Measurements from ENCODE around the gene BMP15.

DNA sequence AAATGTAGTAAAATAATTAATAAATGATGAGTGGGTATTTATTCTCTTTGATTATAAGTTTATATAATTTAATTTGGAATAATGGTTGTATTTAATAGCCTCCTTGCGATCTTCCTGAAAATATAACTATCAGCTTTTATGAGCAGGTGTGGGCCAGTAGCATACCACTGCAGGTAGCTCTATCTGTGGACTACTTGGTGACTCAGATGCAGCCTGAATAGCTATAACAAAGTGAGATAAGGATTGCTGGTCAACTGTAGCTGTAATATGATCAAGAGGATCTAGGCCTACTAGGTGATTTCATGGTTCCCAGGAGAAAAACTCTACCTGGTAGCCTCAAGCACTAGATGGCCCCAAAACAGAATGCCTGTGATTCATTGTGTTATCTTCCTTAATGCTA, 47.1 kb upstream of the BMP15 start:
- TF ChIP-seq, protein P1, sequence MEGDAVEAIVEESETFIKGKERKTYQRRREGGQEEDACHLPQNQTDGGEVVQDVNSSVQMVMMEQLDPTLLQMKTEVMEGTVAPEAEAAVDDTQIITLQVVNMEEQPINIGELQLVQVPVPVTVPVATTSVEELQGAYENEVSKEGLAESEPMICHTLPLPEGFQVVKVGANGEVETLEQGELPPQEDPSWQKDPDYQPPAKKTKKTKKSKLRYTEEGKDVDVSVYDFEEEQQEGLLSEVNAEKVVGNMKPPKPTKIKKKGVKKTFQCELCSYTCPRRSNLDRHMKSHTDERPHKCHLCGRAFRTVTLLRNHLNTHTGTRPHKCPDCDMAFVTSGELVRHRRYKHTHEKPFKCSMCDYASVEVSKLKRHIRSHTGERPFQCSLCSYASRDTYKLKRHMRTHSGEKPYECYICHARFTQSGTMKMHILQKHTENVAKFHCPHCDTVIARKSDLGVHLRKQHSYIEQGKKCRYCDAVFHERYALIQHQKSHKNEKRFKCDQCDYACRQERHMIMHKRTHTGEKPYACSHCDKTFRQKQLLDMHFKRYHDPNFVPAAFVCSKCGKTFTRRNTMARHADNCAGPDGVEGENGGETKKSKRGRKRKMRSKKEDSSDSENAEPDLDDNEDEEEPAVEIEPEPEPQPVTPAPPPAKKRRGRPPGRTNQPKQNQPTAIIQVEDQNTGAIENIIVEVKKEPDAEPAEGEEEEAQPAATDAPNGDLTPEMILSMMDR (IDR thresholded peaks at IDR 0.05) = no peak
- TF ChIP-seq POLR2A (IDR thresholded peaks at IDR 0.05; ENCODE audit: low read depth) (no peak), EP300 (IDR thresholded peaks at IDR 0.05) (no peak), POLR2AphosphoS5 (IDR thresholded peaks at IDR 0.05) (no peak)

Data from esophagus muscularis mucosa (tissue), 4 donors.